Stimulated activated memory B cell treated with anti-CD40 and anti-IgM and Interleukin-4, amounts not matched to agents 10 μg/mL and 1 μg/mL and 100 μg/mL, for 72 hours (primary cell): ENCODE results near the gene GARIN5B.
"Not testable (repeated sequence)": the region's sequence is repeated elsewhere in the genome, so short reads cannot be mapped to it uniquely, and the experiment has no call there.

Source experiments
- ATAC-seq: fragments of 150-1000 bp; cut with Tn5 transposase; 2 replicates; pipeline ENCODE4 v1.10.0; 2021
- H3K27ac Mint-ChIP-seq: one replicate; pipeline ENCODE4 v1.8.0; 2022; ENCODE audit warnings: mild to moderate bottlenecking, mixed read lengths
- H3K27me3 Mint-ChIP-seq: one replicate; pipeline ENCODE4 v1.8.0; 2022; ENCODE audit warnings: mixed read lengths
- H3K36me3 Mint-ChIP-seq: one replicate; pipeline ENCODE4 v1.8.0; 2022; ENCODE audit warnings: mixed read lengths
- H3K4me1 Mint-ChIP-seq: one replicate; pipeline ENCODE4 v1.8.0; 2022; ENCODE audit warnings: mixed read lengths
- H3K4me3 Mint-ChIP-seq: one replicate; pipeline ENCODE4 v1.8.0; 2022; ENCODE audit warnings: mild to moderate bottlenecking, moderate library complexity, mixed read lengths
- H3K9me3 Mint-ChIP-seq: one replicate; pipeline ENCODE4 v1.8.0; 2022; ENCODE audit warnings: mixed read lengths

Gene GARIN5B

DNA sequence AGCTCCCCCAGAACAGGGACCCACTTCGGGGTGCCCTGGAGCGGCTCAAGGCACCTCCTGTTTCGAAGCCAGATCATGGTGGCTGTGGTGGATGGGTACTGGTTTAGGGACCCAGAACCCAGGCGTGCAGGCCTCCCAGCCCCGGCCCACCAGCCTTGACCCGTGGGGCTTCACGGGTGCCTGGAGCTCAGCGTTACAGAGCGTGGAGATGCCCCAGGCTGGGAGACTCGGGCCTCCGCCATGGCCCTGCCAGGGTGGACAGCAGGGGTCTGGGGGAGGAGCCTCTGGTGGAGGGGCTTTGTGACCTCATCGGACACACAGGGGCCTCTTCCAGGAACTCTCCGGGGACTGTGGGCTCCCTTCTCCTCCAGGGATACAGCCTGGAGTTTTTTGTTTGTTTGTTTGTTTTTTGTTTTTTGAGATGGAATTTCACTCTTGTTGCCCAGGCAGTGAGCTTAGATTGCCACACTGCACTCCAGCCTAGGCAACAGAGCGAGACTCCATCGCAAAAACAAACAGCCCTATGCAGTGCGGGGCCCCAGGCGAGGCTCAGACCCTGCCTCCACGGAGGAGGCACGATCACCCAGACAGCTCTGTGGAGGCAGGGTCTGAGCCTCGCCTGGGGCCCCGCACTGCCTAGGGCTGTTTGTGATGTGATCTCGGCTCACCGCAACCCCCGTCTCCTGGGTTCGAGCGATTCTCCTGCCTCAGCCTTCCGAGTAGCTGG is at the start of gene GARIN5B:
Gene GARIN5B (minus strand): TSS at position 271 of the 727 bp plus-strand sequence. CDS start 194 bp downstream, at position 77.
- peaks cover 80% of the 10 kb centered on the region for H3K27me3 Mint-ChIP-seq
- ATAC-seq: no peak
- H3K9me3 Mint-ChIP-seq: no peaks in the 10 kb centered on the region
- no peaks in the 10 kb centered on the region for H3K36me3 Mint-ChIP-seq
- no peaks in the 10 kb centered on the region for H3K4me1 Mint-ChIP-seq
- H3K4me3 Mint-ChIP-seq: no peak within 1 kb of the TSS
- H3K27ac Mint-ChIP-seq: no peak within 1 kb of the TSS

GRCh38 chr19:55410168-55410567 is 47.1 kb upstream of the GARIN5B start:
- Mint-ChIP-seq H3K9me3 (no peaks in the 10 kb centered on the region), H3K27me3 (no peaks in the 10 kb centered on the region), H3K4me1 (peaks cover 17% of the 10 kb centered on the region), H3K36me3 (peaks cover 16% of the 10 kb centered on the region), H3K4me3 (no peak overlapping the region), H3K27ac (no peak overlapping the region)
- ATAC-seq: no peak

- ATAC-seq, H3K9me3 Mint-ChIP-seq, H3K27me3 Mint-ChIP-seq: not testable (repeated sequence)
- Mint-ChIP-seq H3K4me3 (peak overlapping the region; percentile 87), H3K36me3 (peaks cover 16% of the 10 kb centered on the region), H3K4me1 (peaks cover 17% of the 10 kb centered on the region), H3K27ac (peak overlapping the region; percentile 94)
Observed at GRCh38 chr19:55409179-55409578, 46.1 kb upstream of the GARIN5B start.

DNA sequence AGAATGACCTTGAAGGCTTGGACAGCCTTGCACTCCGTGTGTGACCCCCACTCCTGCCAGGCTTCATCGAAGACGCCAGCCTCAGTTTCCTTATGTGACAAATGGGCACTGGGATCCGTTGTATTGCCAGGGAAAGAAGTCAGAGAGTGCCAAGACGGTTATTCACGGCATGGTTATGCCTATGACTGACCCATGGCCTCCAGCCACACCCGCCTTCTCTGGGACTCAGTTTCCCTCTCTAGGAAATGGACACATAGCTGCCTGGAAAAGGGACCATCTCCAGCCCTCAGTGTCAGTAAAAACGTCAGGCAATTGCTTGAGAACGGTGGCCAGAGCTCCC is 45.4 kb upstream of the GARIN5B start:
- no peaks in the 10 kb centered on the region for H3K9me3 Mint-ChIP-seq
- no peaks in the 10 kb centered on the region for H3K27me3 Mint-ChIP-seq
- H3K4me1 Mint-ChIP-seq: peaks cover 17% of the 10 kb centered on the region
- no peak for ATAC-seq
- peak overlapping the region; percentile 87 for H3K4me3 Mint-ChIP-seq
- H3K27ac Mint-ChIP-seq: peak overlapping the region; percentile 94
- peaks cover 22% of the 10 kb centered on the region for H3K36me3 Mint-ChIP-seq

DNA sequence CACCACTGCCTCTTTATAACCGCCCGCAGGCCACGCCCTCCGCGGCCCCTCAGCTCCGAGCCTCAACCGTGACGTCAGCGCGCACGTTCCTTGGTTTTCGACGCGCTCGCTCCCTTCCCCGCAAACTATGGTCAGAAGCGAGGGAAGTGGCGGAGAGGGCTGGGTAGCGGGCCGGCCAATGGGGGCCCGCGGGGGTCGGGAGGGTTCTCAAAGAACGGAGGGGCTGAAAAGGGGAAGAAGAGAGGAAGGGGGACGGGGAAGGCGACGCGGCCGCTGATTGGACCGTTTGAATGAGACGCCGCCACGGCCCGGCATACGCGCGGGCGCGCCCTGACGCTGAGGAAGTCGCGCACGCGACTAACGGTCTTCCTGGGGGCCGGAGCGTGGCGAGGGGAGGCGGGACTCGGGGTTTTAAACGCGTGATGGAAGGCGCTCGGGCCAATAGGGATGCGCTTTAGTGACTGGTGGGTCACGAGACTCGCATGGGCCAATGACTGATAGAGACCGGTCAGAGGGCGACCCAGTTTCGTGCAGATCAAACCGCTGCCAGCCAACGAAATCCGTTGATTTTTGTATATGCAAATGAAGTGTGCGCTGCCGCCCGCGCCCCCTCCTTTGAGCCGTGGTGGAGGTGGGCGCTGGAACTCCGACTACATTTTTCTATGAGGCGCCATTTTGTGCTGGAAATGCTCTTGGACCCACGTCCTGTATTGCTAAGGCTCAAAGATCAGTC is 44.9 kb upstream of the GARIN5B start:
- peak overlapping the region; percentile 87 for H3K4me3 Mint-ChIP-seq
- H3K27me3 Mint-ChIP-seq: no peaks in the 10 kb centered on the region
- H3K36me3 Mint-ChIP-seq: peaks cover 28% of the 10 kb centered on the region
- H3K9me3 Mint-ChIP-seq: no peaks in the 10 kb centered on the region
- H3K27ac Mint-ChIP-seq: peak overlapping the region; percentile 94
- H3K4me1 Mint-ChIP-seq: peaks cover 17% of the 10 kb centered on the region
- peak; percentile 97 for ATAC-seq

- H3K36me3 Mint-ChIP-seq: peaks cover 32% of the 10 kb centered on the region
- H3K27me3 Mint-ChIP-seq, H3K9me3 Mint-ChIP-seq: not testable (repeated sequence)
- peak; percentile 32 for ATAC-seq
- peak within 1 kb of the TSS; percentile 94 for H3K27ac Mint-ChIP-seq
- peaks cover 17% of the 10 kb centered on the region for H3K4me1 Mint-ChIP-seq
- peak within 1 kb of the TSS; percentile 87 for H3K4me3 Mint-ChIP-seq
Observed at GRCh38 chr19:55407550-55407799, 44.4 kb upstream of the GARIN5B start, which contains the start of gene UBE2S. TSS of gene UBE2S (minus strand) at chr19:55407788. CDS start at chr19:55407589, 199 bp downstream.

GRCh38 chr19:55406826-55407549 is 43.9 kb upstream of the GARIN5B start:
- Mint-ChIP-seq H3K9me3 (no peaks in the 10 kb centered on the region), H3K36me3 (peaks cover 36% of the 10 kb centered on the region), H3K27ac (peak overlapping the region; percentile 94), H3K4me3 (peak overlapping the region; percentile 87), H3K4me1 (peaks cover 17% of the 10 kb centered on the region), H3K27me3 (no peaks in the 10 kb centered on the region)
- ATAC-seq: peak; percentile 0

GRCh38 chr19:55406091-55406825 is 43.2 kb upstream of the GARIN5B start:
- Mint-ChIP-seq H3K4me3 (peak overlapping the region; percentile 87), H3K4me1 (peaks cover 17% of the 10 kb centered on the region), H3K27ac (peak overlapping the region; percentile 94), H3K36me3 (peaks cover 41% of the 10 kb centered on the region), H3K27me3 (no peaks in the 10 kb centered on the region), H3K9me3 (no peaks in the 10 kb centered on the region)
- ATAC-seq: no peak

GRCh38 chr19:55405638-55406037 is 42.6 kb upstream of the GARIN5B start:
- no peak overlapping the region for H3K27ac Mint-ChIP-seq
- no peaks in the 10 kb centered on the region for H3K27me3 Mint-ChIP-seq
- peak overlapping the region; percentile 1 for H3K4me3 Mint-ChIP-seq
- ATAC-seq: no peak
- peaks cover 17% of the 10 kb centered on the region for H3K4me1 Mint-ChIP-seq
- H3K36me3 Mint-ChIP-seq: peaks cover 45% of the 10 kb centered on the region
- H3K9me3 Mint-ChIP-seq: no peaks in the 10 kb centered on the region

GRCh38 chr19:55402509-55402908 is 39.4 kb upstream of the GARIN5B start:
- Mint-ChIP-seq H3K27me3 (no peaks in the 10 kb centered on the region), H3K4me1 (peaks cover 31% of the 10 kb centered on the region), H3K27ac (no peak overlapping the region), H3K9me3 (peaks cover 2% of the 10 kb centered on the region), H3K36me3 (peaks cover 49% of the 10 kb centered on the region), H3K4me3 (no peak overlapping the region)
- no peak for ATAC-seq

GRCh38 chr19:55401390-55401789 is 38.3 kb upstream of the GARIN5B start:
- not testable (repeated sequence) for H3K4me3 Mint-ChIP-seq, H3K9me3 Mint-ChIP-seq, H3K27ac Mint-ChIP-seq, ATAC-seq, H3K27me3 Mint-ChIP-seq
- H3K4me1 Mint-ChIP-seq: peaks cover 26% of the 10 kb centered on the region
- peaks cover 44% of the 10 kb centered on the region for H3K36me3 Mint-ChIP-seq

DNA sequence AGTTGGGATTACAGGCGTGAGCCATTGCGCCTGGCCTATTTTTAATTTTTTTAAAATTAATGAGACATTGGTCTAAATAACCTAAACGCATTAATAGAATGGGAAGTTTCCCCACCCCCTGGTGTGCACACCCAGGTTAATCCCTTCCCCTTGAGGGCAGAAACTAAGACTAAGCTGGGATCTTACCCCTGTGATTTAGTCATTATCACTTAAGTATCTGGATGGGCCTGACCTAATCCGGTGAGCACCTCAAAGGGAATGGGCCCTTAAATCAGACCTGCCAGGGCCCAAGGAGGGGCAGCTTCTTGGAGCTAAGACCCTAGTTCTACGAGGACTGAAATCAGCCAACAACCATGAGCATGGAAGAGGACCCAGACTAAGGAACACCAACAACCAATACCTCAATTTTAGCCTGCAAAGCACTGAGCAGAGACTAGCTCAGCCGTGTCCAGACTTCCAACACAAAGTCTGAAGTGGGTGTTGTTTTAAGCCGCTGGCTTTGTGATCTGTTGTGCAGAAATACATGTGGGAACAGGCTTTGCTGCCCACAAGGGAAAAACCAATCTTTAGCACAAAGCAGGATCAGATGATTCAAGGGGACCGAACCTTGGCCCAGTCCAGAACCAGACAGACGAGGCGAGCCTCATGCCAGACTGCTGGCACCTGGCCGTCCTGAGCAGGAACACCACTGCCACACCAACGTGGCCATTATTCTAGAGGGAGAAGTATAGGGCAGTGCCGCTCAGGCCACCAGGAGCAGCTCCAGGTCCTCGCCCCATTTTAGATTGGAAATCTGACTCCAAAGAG is 37.4 kb upstream of the GARIN5B start:
- no peak overlapping the region for H3K27ac Mint-ChIP-seq
- H3K27me3 Mint-ChIP-seq: no peaks in the 10 kb centered on the region
- peaks cover 17% of the 10 kb centered on the region for H3K4me1 Mint-ChIP-seq
- no peak for ATAC-seq
- H3K4me3 Mint-ChIP-seq: no peak overlapping the region
- peaks cover 35% of the 10 kb centered on the region for H3K36me3 Mint-ChIP-seq
- peaks cover 2% of the 10 kb centered on the region for H3K9me3 Mint-ChIP-seq

GRCh38 chr19:55398200-55398925 is 35.3 kb upstream of the GARIN5B start:
- Mint-ChIP-seq H3K4me1 (peaks cover 14% of the 10 kb centered on the region), H3K36me3 (peaks cover 25% of the 10 kb centered on the region), H3K27me3 (no peaks in the 10 kb centered on the region), H3K9me3 (peaks cover 2% of the 10 kb centered on the region), H3K4me3 (no peak overlapping the region), H3K27ac (no peak overlapping the region)
- no peak for ATAC-seq
